Measurements from ENCODE around the gene ST7L. TPM values are rescaled to one million over a fixed set of nuclear protein-coding genes. Genes with fewer than 3 reads are reported as not detected.

Gene ST7L
- total and polyA plus RNA-seq, 9 of the 15 experiments (the other 6 are each of a cell fraction or from before 2014, with no cell fraction given) = 9.0 to 32.5 (median 26.6) TPM

DNA sequence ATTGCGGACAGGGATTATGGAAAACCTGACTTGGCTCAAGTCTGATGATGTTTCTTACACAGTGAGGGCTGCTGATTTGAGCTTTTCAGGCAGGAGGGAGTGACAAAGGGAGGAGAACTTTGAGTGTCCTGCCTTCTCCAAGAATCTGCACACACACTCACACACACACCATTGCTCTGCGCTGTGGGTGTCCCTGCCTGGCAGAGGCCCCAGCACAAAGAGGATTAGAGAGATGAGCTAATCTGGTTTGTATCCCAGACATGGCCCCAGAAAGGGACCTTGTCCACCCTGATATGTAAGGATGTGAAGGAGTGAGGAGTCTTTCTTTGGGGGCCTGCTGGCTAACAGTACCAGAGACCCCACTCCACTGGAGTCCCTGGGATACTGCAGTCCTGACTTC is 116.1 kb downstream of the ST7L start (continued):
- TF ChIP-seq, protein P1, sequence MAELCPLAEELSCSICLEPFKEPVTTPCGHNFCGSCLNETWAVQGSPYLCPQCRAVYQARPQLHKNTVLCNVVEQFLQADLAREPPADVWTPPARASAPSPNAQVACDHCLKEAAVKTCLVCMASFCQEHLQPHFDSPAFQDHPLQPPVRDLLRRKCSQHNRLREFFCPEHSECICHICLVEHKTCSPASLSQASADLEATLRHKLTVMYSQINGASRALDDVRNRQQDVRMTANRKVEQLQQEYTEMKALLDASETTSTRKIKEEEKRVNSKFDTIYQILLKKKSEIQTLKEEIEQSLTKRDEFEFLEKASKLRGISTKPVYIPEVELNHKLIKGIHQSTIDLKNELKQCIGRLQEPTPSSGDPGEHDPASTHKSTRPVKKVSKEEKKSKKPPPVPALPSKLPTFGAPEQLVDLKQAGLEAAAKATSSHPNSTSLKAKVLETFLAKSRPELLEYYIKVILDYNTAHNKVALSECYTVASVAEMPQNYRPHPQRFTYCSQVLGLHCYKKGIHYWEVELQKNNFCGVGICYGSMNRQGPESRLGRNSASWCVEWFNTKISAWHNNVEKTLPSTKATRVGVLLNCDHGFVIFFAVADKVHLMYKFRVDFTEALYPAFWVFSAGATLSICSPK (IDR thresholded peaks at IDR 0.05; ENCODE audit: borderline replicate concordance) = no peak
- no peak for TF ChIP-seq BMI1 (IDR thresholded peaks at IDR 0.05; ENCODE audit: low read length)
- TF ChIP-seq KLF1 (tag; IDR thresholded peaks at IDR 0.05) = no peak

DNA sequence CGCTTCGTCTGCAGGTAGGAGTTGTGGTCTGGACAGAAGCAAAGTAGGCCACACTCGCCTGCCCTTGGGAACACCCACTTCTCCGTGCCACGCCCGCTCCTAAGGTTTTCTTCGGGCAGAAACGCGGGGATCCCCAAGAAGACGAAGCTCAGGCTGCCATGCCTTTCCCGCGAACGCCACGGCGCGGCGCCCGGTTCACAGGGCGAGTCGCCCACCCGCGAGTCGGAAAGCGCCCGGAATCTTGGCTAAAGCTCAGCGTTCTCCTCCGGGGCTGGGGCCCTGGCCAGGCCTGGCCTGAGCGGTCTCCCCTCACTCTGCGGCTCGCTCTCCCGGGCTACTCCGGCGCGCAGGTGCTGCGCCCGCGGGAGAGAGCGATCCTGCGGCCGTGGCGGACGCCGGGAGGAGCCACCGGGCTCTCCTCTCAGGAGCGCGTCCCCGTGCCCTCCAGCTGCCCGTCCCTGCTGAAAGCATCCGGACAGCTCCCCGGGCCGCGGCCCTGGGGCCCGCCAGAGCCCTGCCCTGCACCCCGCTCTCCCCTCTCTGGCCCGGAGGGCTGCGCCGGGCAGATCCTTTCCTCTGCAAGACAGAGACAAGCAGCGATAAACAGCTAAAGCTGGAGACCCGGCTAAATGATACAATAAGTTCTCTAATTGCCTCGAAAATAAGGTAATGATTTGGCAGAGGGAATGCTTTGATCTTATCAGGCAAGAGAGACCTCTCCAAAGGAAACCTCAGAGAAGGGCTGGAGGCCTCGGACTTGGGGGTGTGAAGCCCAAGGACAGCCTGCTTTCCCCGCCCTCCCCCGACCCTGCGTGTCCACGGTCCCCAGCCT is 116.9 kb downstream of the ST7L start:
- in situ Hi-C loops (cut with MboI) (loop anchor here (5.0 kb wide), 1 partner anchor 205 kb away; the partner anchor contains the start of gene RHOC), intact Hi-C loops (cut with micrococcal nuclease) (loop anchor here (1.0 to 2.0 kb wide), 2 partner anchors 113 to 205 kb away; partner anchors contain the start of gene RHOC)
- Histone ChIP-seq H3K4me1 (replicated peaks in 1 of 2; ENCODE audit: control insufficient read depth in 2 of 2, insufficient read depth in 2 of 2, low read length in 2 of 2) (peaks cover 0 to 16% of the 10 kb centered on the region in 2 experiments; a peak in 2 of 5 replicates), H3K9me1 (ENCODE audit: control insufficient read depth, insufficient read depth, low read length) (no peaks in the 10 kb centered on the region), H4K20me1 (replicated peaks; ENCODE audit: control insufficient read depth, insufficient read depth, low read length) (0 out of 2 replicates have a peak, but pooled peaks cover 4% of the 10 kb centered on the region), H3K79me2 (ENCODE audit: control insufficient read depth, insufficient read depth, low read length) (no peaks in the 10 kb centered on the region), H3K4me2 (ENCODE audit: insufficient read depth, low read length) (peak overlapping the region; percentile 60), H3K27ac (ENCODE audit: extremely low read depth, low read depth, low read length) (no peak overlapping the region), H3K9ac (ENCODE audit: insufficient read depth in 1 of 2, low read depth in 2 of 2, low read length in 2 of 2) (peak overlapping the region in 1 of 2 experiments; percentile 85; a peak in 2 of 4 replicates), H3K9me3 (replicated peaks; ENCODE audit: control insufficient read depth, insufficient read depth, low read depth, low read length) (no peaks in the 10 kb centered on the region), H3K36me3 (ENCODE audit: control insufficient read depth, insufficient read depth, low read length) (no peaks in the 10 kb centered on the region), H3K4me3 (peak overlapping the region; percentile 35), H3K27me3 (ENCODE audit: control insufficient read depth in 2 of 2, insufficient read depth in 2 of 2, low read length in 2 of 2) (peaks cover 36 to 73% of the 10 kb centered on the region in 2 experiments), H2AFZ (ENCODE audit: low read depth, low read length) (peak overlapping the region; percentile 57)
- POLR2A ChIA-PET = interaction anchor here (0.7 to 1.6 kb wide), 12 partner anchors 10 to 266 kb away, joined by 3 to 6 read pairs (median 4); partner anchors contain the start of gene ST7L
- ATAC-seq (peak; percentile 76), FAIRE-seq (no peak), DNase-seq (ENCODE audit: extremely low read depth in 1 of 4, low spot score in 3 of 4) (peak; percentile 57 to 70 (median 60))
- 5% methylated on average over 65 of the region's 65 CpGs for WGBS (ENCODE audit: insufficient coverage, low coverage, missing lambda C conversion rate)
- CTCF ChIA-PET (ENCODE audit: low intra/inter-chr PET ratio) = interaction anchor here (0.7 to 1.1 kb wide), 3 partner anchors 109 to 205 kb away, joined by 3 to 4 read pairs (median 3); partner anchors contain the start of gene RHOC
- no TSS peak for BruUV-seq (replicated peaks)
- TF ChIP-seq MAZ (CRISPR knock-in tag; conservative IDR thresholded peaks at IDR 0.05 in 1 of 2, IDR thresholded peaks at IDR 0.05 in 1 of 2) = peak; percentile 32 to 36; a peak in 3 of 4 replicates
- no peak for TF ChIP-seq ZNF57 (CRISPR knock-in tag; IDR thresholded peaks at IDR 0.05)
- TF ChIP-seq RB1 (IDR thresholded peaks at IDR 0.05; ENCODE audit: low read depth) = peak; percentile 47
- TF ChIP-seq JUN (IDR thresholded peaks at IDR 0.05; ENCODE audit: borderline replicate concordance, low read depth, low read length) = no peak
- TF ChIP-seq JUN (CRISPR knock-in tag; IDR thresholded peaks at IDR 0.05; ENCODE audit: borderline replicate concordance) = no peak
- TF ChIP-seq PYGO2 (tag; IDR thresholded peaks at IDR 0.05) = no peak
- TF ChIP-seq ZFP36 (IDR thresholded peaks at IDR 0.05; ENCODE audit: low read depth, low read length, partially characterized antibody) = peak; percentile 19
- peak; percentile 51 for TF ChIP-seq RBBP5 (IDR thresholded peaks at IDR 0.05; ENCODE audit: borderline replicate concordance, insufficient read depth, low read length, poor library complexity, severe bottlenecking)
- TF ChIP-seq MYC (IDR thresholded peaks at IDR 0.05; ENCODE audit: low read depth, low read length) = 0 out of 2 replicates have a peak, but pooled peaks have one; percentile 13
- no peak for TF ChIP-seq MYC (CRISPR knock-in tag; IDR thresholded peaks at IDR 0.05; ENCODE audit: borderline replicate concordance, low read depth)
- TF ChIP-seq, protein P2, sequence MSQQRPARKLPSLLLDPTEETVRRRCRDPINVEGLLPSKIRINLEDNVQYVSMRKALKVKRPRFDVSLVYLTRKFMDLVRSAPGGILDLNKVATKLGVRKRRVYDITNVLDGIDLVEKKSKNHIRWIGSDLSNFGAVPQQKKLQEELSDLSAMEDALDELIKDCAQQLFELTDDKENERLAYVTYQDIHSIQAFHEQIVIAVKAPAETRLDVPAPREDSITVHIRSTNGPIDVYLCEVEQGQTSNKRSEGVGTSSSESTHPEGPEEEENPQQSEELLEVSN (IDR thresholded peaks at IDR 0.05; ENCODE audit: borderline replicate concordance in 1 of 2, extremely low read depth in 1 of 2, insufficient read depth in 1 of 2, insufficient read length in 1 of 2, low read depth in 1 of 2, low read length in 1 of 2, poor library complexity in 1 of 2, severe bottlenecking in 1 of 2) = peak in 1 of 2 experiments; percentile 30
- peak; percentile 61 for TF ChIP-seq SMC3 (conservative IDR thresholded peaks at IDR 0.05; ENCODE audit: insufficient read depth, low read depth, low read length)

Measured in K562 (cell line).